Prostate gland (tissue), 2 donors: Measurements from ENCODE around the gene ALDH16A1.

Experiments
- POLR2A ChIP-seq: fragments of 450-650 bp; IDR thresholded peaks from one replicate; pipeline ENCODE4 v1.6.1; 2016; ENCODE audit warnings: antibody characterized with exemption, mild to moderate bottlenecking
- TF ChIP-seq, protein P1 (sequence below), 4 experiments: fragments of 200-600 bp in 2 of 4; fragments of 450-650 bp in 2 of 4; sonication (generic) in 2 of 4; IDR thresholded peaks; 1 replicate in 3 of 4; 2 replicates in 1 of 4; pipeline ENCODE4 v1.5.1; 2016 to 2019; ENCODE audit warnings: antibody characterized with exemption in 4 of 4, mild to moderate bottlenecking in 2 of 4, moderate library complexity in 2 of 4

DNA sequence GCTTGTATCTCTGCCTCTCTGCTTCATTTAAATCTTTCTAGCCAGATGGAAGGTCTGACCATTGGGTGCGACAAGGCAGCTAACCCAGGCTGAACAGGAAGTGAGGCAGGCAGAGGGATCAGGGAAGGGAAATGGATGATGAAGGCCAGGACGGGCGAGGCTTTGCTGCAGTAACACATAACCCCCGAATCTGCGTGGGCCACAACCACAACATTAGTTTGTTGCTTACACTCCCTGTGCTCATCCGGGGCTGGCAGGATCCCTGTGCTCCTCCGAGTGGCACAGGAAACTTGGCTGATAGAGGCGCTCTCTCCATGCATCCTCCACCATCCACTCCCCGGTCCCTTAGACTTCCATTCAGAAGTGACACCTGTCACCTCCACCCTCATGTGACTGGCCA, 19.9 kb downstream of the ALDH16A1 start:
- TF ChIP-seq, protein P1, sequence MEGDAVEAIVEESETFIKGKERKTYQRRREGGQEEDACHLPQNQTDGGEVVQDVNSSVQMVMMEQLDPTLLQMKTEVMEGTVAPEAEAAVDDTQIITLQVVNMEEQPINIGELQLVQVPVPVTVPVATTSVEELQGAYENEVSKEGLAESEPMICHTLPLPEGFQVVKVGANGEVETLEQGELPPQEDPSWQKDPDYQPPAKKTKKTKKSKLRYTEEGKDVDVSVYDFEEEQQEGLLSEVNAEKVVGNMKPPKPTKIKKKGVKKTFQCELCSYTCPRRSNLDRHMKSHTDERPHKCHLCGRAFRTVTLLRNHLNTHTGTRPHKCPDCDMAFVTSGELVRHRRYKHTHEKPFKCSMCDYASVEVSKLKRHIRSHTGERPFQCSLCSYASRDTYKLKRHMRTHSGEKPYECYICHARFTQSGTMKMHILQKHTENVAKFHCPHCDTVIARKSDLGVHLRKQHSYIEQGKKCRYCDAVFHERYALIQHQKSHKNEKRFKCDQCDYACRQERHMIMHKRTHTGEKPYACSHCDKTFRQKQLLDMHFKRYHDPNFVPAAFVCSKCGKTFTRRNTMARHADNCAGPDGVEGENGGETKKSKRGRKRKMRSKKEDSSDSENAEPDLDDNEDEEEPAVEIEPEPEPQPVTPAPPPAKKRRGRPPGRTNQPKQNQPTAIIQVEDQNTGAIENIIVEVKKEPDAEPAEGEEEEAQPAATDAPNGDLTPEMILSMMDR (IDR thresholded peaks at IDR 0.05), result no peak
- no peak for TF ChIP-seq POLR2A
